Fibroblast of lung (primary cell): ENCODE data around the gene EBF3.

Source experiments
- CTCF ChIP-seq, 2 donors: IDR thresholded peaks in 1 of 2; conservative IDR thresholded peaks in 1 of 2; 1 replicate in 1 of 2; 2 replicates in 1 of 2; pipeline ENCODE4 v1.5.1; 2011 to 2012; ENCODE audit warnings: low read length in 2 of 2, control low read depth in 1 of 2, inconsistent platforms in 1 of 2, low read depth in 1 of 2, mild to moderate bottlenecking in 1 of 2
- EZH2 ChIP-seq: IDR thresholded peaks from 2 replicates; pipeline ENCODE4 v1.5.1; 2012; ENCODE audit warnings: low read length, control low read depth, mild to moderate bottlenecking; ENCODE audit errors: missing control alignments

- no peak for TF ChIP-seq EZH2
- TF ChIP-seq CTCF (conservative IDR thresholded peaks at IDR 0.05 in 1 of 2, IDR thresholded peaks at IDR 0.05 in 1 of 2; ENCODE audit: low read depth in 1 of 2, low read length in 2 of 2), result no peak
Observed at GRCh38 chr10:129815898-129816655, 148.0 kb downstream of the EBF3 start.
